ENCODE data around the gene RUNDC3A.

RUNDC3A gene

GRCh38 chr17:44317545-44317944 is 9.1 kb downstream of the RUNDC3A start:
- Histone ChIP-seq H3K79me2 (ENCODE audit: control insufficient read depth, insufficient read depth, low read length, poor library complexity) (no peaks in the 10 kb centered on the region), H3K4me3 (ENCODE audit: low read depth, low read length) (no peak overlapping the region), H2AK5ac (ENCODE audit: low read length) (no peak overlapping the region)

GRCh38 chr17:44318077-44318892 is 9.9 kb downstream of the RUNDC3A start:
- DNase-seq, result no peak
- Histone ChIP-seq H2BK5ac (ENCODE audit: low read depth, low read length, poor library complexity) (no peak overlapping the region), H3K79me2 (ENCODE audit: control insufficient read depth, insufficient read depth, low read length, poor library complexity) (no peaks in the 10 kb centered on the region), H3K4me1 (ENCODE audit: control insufficient read depth in 1 of 2, insufficient read depth in 2 of 2, low read length in 2 of 2) (peaks cover 9 to 10% of the 10 kb centered on the region in 2 experiments), H3K18ac (ENCODE audit: low read length) (no peak overlapping the region), H3K14ac (ENCODE audit: low read length) (no peak overlapping the region), H2BK120ac (ENCODE audit: insufficient read depth, low read length, poor library complexity) (no peak overlapping the region), H3K27me3 (ENCODE audit: insufficient read depth, low read length) (peaks cover 20% of the 10 kb centered on the region), H2AK5ac (ENCODE audit: low read length) (no peak overlapping the region), H2AFZ (ENCODE audit: insufficient read depth, low read length, poor library complexity) (no peak overlapping the region), H3K36me3 (ENCODE audit: control insufficient read depth in 1 of 2, insufficient read depth in 2 of 2, low read length in 2 of 2) (peaks cover 31 to 33% of the 10 kb centered on the region in 2 experiments), H3K23ac (ENCODE audit: low read length) (no peak overlapping the region), H3K9me3 (ENCODE audit: insufficient read depth, low read depth, low read length) (peaks cover 3% of the 10 kb centered on the region), H4K91ac (ENCODE audit: low read depth, low read length) (no peak overlapping the region), H3K4me3 (ENCODE audit: low read depth, low read length) (no peak overlapping the region), H3K27ac (ENCODE audit: low read depth, low read length) (no peak overlapping the region), H3K79me1 (ENCODE audit: low read length) (no peaks in the 10 kb centered on the region), H3K4me2 (ENCODE audit: low read length) (no peak overlapping the region), H4K12ac (ENCODE audit: low read depth, low read length) (no peak overlapping the region), H3K9ac (ENCODE audit: low read length) (no peak overlapping the region), H3K4ac (ENCODE audit: low read depth, low read length) (no peak overlapping the region), H2BK12ac (ENCODE audit: low read length) (no peak overlapping the region), H4K8ac (ENCODE audit: low read depth, low read length) (no peak overlapping the region)
- no CpG with 5 or more reads among the region's 15 CpGs for WGBS (ENCODE audit: extremely low coverage, insufficient coverage, insufficient read length)

More at GRCh38 chr17:44317545-44317944, 9.1 kb downstream of the RUNDC3A start:
- no peaks in the 10 kb centered on the region for H3K79me1 ChIP-seq (ENCODE audit: low read length)
- no peak overlapping the region for H4K91ac ChIP-seq (ENCODE audit: low read depth, low read length)
- H2BK5ac ChIP-seq (ENCODE audit: low read depth, low read length, poor library complexity), result no peak overlapping the region
- H4K12ac ChIP-seq (ENCODE audit: low read depth, low read length), result no peak overlapping the region
- H2BK120ac ChIP-seq (ENCODE audit: insufficient read depth, low read length, poor library complexity), result no peak overlapping the region
- peaks cover 20% of the 10 kb centered on the region for H3K27me3 ChIP-seq (ENCODE audit: insufficient read depth, low read length)
- no peak overlapping the region for H3K27ac ChIP-seq (ENCODE audit: low read depth, low read length)
- H3K4ac ChIP-seq (ENCODE audit: low read depth, low read length), result no peak overlapping the region
- no peak overlapping the region for H3K4me2 ChIP-seq (ENCODE audit: low read length)
- H3K4me1 ChIP-seq (ENCODE audit: control insufficient read depth in 1 of 2, insufficient read depth in 2 of 2, low read length in 2 of 2), result peaks cover 9 to 10% of the 10 kb centered on the region in 2 experiments
- peaks cover 3% of the 10 kb centered on the region for H3K9me3 ChIP-seq (ENCODE audit: insufficient read depth, low read depth, low read length)
- H3K14ac ChIP-seq (ENCODE audit: low read length), result no peak overlapping the region
- H2AFZ ChIP-seq (ENCODE audit: insufficient read depth, low read length, poor library complexity), result no peak overlapping the region
- no peak overlapping the region for H3K9ac ChIP-seq (ENCODE audit: low read length)
- H3K18ac ChIP-seq (ENCODE audit: low read length), result no peak overlapping the region
- H3K23ac ChIP-seq (ENCODE audit: low read length), result no peak overlapping the region
- no peak overlapping the region for H2BK12ac ChIP-seq (ENCODE audit: low read length)
- no peak overlapping the region for H4K8ac ChIP-seq (ENCODE audit: low read depth, low read length)
- H3K36me3 ChIP-seq (ENCODE audit: control insufficient read depth in 1 of 2, insufficient read depth in 2 of 2, low read length in 2 of 2), result peaks cover 30 to 32% of the 10 kb centered on the region in 2 experiments
- no peak for DNase-seq
- no CpG with 5 or more reads among the region's 6 CpGs for WGBS (ENCODE audit: extremely low coverage, insufficient coverage, insufficient read length)

- WGBS (ENCODE audit: extremely low coverage, insufficient coverage, insufficient read length), result no CpG with 5 or more reads among the region's 18 CpGs
These were observed 11.7 kb downstream of the RUNDC3A start for GRCh38 chr17:44320066-44320465.

DNA sequence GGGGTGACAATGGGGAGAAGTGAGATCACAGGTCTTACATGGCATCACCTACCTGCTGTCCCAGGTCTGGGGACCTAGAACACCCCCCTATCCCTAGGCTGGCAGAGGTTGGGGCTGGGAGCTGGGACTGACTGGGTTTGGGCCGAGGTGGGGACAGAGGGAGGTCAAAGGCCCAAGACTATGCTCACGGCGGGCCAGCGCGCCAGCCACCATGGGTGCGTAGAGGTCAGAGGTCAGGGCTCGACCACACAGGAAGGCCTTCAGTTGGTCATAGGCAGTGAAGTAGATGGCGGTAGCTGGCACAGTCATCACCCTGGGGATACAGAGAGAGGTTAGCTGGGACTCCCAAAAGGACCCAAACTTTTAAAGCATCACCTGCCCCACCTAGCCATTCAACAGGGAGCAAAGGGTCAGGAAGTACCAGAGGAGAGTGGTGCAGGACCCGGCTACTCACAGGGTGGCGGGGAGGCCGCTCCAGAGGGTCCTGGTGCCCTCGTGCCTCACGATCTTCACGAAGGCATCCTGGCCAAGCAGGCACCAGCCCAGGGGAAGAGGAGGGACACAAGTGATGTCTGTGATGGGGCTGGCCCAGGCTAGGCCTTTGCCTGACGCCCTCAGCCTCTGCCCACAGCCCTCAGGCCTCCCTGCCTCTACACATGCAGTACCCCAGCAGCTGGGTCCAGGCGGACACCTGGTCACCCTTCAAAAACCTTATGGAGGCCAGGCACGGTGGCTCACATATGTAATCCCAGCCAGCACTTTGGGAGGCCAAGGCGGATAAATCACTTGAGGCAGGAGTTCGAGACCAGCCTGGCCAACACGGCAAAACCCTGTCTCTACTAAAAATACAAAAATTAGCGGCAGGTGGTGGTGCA is 13.1 kb downstream of the RUNDC3A start:
- Histone ChIP-seq H3K4me3 (ENCODE audit: low read depth, low read length) (no peak overlapping the region), H3K36me3 (ENCODE audit: control insufficient read depth in 1 of 2, insufficient read depth in 2 of 2, low read length in 2 of 2) (peaks cover 31 to 33% of the 10 kb centered on the region in 2 experiments), H2BK5ac (ENCODE audit: low read depth, low read length, poor library complexity) (no peak overlapping the region), H2BK12ac (ENCODE audit: low read length) (no peak overlapping the region), H3K4ac (ENCODE audit: low read depth, low read length) (no peak overlapping the region), H3K27me3 (ENCODE audit: insufficient read depth, low read length) (peaks cover 2% of the 10 kb centered on the region), H3K79me1 (ENCODE audit: low read length) (peaks cover 11% of the 10 kb centered on the region), H2AK5ac (ENCODE audit: low read length) (no peak overlapping the region), H4K8ac (ENCODE audit: low read depth, low read length) (no peak overlapping the region), H3K9me3 (ENCODE audit: insufficient read depth, low read depth, low read length) (peaks cover 2% of the 10 kb centered on the region), H2BK120ac (ENCODE audit: insufficient read depth, low read length, poor library complexity) (no peak overlapping the region), H3K79me2 (ENCODE audit: control insufficient read depth, insufficient read depth, low read length, poor library complexity) (peaks cover 11% of the 10 kb centered on the region), H2AFZ (ENCODE audit: insufficient read depth, low read length, poor library complexity) (no peak overlapping the region), H3K23ac (ENCODE audit: low read length) (no peak overlapping the region), H4K12ac (ENCODE audit: low read depth, low read length) (no peak overlapping the region), H3K14ac (ENCODE audit: low read length) (no peak overlapping the region), H3K4me2 (ENCODE audit: low read length) (no peak overlapping the region), H3K4me1 (ENCODE audit: control insufficient read depth in 1 of 2, insufficient read depth in 2 of 2, low read length in 2 of 2) (peaks cover 4 to 12% of the 10 kb centered on the region in 2 experiments), H3K9ac (ENCODE audit: low read length) (no peak overlapping the region), H3K27ac (ENCODE audit: low read depth, low read length) (no peak overlapping the region), H3K18ac (ENCODE audit: low read length) (no peak overlapping the region), H4K91ac (ENCODE audit: low read depth, low read length) (no peak overlapping the region)
- no CpG with 5 or more reads among the region's 21 CpGs for WGBS (ENCODE audit: extremely low coverage, insufficient coverage, insufficient read length)
- no peak for DNase-seq

More at GRCh38 chr17:44320066-44320465, 11.7 kb downstream of the RUNDC3A start:
- Histone ChIP-seq H3K23ac (ENCODE audit: low read length) (no peak overlapping the region), H3K4me1 (ENCODE audit: control insufficient read depth in 1 of 2, insufficient read depth in 2 of 2, low read length in 2 of 2) (peaks cover 7 to 14% of the 10 kb centered on the region in 2 experiments), H3K36me3 (ENCODE audit: control insufficient read depth in 1 of 2, insufficient read depth in 2 of 2, low read length in 2 of 2) (peaks cover 31 to 33% of the 10 kb centered on the region in 2 experiments), H3K4me3 (ENCODE audit: low read depth, low read length) (peak overlapping the region; percentile 12), H3K9ac (ENCODE audit: low read length) (no peak overlapping the region), H2AFZ (ENCODE audit: insufficient read depth, low read length, poor library complexity) (no peak overlapping the region), H3K18ac (ENCODE audit: low read length) (no peak overlapping the region), H2AK5ac (ENCODE audit: low read length) (no peak overlapping the region), H3K79me2 (ENCODE audit: control insufficient read depth, insufficient read depth, low read length, poor library complexity) (peaks cover 7% of the 10 kb centered on the region), H4K91ac (ENCODE audit: low read depth, low read length) (no peak overlapping the region), H2BK12ac (ENCODE audit: low read length) (no peak overlapping the region), H4K8ac (ENCODE audit: low read depth, low read length) (no peak overlapping the region), H3K27ac (ENCODE audit: low read depth, low read length) (no peak overlapping the region), H3K4me2 (ENCODE audit: low read length) (no peak overlapping the region), H2BK5ac (ENCODE audit: low read depth, low read length, poor library complexity) (no peak overlapping the region), H3K4ac (ENCODE audit: low read depth, low read length) (no peak overlapping the region), H3K27me3 (ENCODE audit: insufficient read depth, low read length) (peaks cover 9% of the 10 kb centered on the region), H3K14ac (ENCODE audit: low read length) (no peak overlapping the region), H4K12ac (ENCODE audit: low read depth, low read length) (no peak overlapping the region), H3K79me1 (ENCODE audit: low read length) (peaks cover 5% of the 10 kb centered on the region), H2BK120ac (ENCODE audit: insufficient read depth, low read length, poor library complexity) (no peak overlapping the region), H3K9me3 (ENCODE audit: insufficient read depth, low read depth, low read length) (peaks cover 4% of the 10 kb centered on the region)
- no peak for DNase-seq
